ENCODE results near the gene NTM.

DNA sequence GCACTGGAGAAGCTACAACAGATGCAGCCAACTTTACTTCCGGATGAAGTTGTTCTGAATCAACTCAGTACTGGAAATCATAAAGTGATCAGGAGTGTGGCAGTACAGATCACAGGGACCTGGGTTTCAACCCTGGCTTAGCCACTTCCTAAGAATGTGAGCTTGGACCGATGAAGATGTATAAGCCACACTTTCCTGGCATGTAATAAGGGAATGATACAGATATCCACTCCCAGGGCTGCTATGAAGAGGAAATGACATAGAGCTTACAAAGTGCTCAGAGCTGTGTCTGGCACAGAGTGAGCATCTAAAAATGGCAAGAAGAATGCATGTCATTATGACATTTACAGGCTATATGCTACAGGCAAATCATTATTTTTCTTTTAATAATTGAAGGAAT, 378.7 kb downstream of the NTM start:
- TF ChIP-seq POLR2A (IDR thresholded peaks at IDR 0.05), result no peak
- TF ChIP-seq, protein P1, sequence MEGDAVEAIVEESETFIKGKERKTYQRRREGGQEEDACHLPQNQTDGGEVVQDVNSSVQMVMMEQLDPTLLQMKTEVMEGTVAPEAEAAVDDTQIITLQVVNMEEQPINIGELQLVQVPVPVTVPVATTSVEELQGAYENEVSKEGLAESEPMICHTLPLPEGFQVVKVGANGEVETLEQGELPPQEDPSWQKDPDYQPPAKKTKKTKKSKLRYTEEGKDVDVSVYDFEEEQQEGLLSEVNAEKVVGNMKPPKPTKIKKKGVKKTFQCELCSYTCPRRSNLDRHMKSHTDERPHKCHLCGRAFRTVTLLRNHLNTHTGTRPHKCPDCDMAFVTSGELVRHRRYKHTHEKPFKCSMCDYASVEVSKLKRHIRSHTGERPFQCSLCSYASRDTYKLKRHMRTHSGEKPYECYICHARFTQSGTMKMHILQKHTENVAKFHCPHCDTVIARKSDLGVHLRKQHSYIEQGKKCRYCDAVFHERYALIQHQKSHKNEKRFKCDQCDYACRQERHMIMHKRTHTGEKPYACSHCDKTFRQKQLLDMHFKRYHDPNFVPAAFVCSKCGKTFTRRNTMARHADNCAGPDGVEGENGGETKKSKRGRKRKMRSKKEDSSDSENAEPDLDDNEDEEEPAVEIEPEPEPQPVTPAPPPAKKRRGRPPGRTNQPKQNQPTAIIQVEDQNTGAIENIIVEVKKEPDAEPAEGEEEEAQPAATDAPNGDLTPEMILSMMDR (IDR thresholded peaks at IDR 0.05), result no peak
